ENCODE data around the gene EML6. TPM values are rescaled to one million over a fixed set of nuclear protein-coding genes. Genes with fewer than 3 reads are reported as not detected.

Gene EML6
- total RNA-seq, 1 donor from 2014 or later: 0.90 TPM

GRCh38 chr2:54768772-54769428 is 45.4 kb downstream of the EML6 start:
- no peak overlapping the region for H3K4me3 Mint-ChIP-seq (ENCODE audit: unreplicated experiment)
- DNase-seq (ENCODE audit: low spot score): no peak
- H3K4me1 Mint-ChIP-seq (ENCODE audit: unreplicated experiment): no peaks in the 10 kb centered on the region
- TF ChIP-seq CTCF (IDR thresholded peaks at IDR 0.05; ENCODE audit: unreplicated experiment): no peak
- H3K9me3 Mint-ChIP-seq (ENCODE audit: unreplicated experiment): no peaks in the 10 kb centered on the region
- H3K36me3 Mint-ChIP-seq (ENCODE audit: low read depth, unreplicated experiment): no peaks in the 10 kb centered on the region
- no peak overlapping the region for H3K27ac Mint-ChIP-seq (ENCODE audit: unreplicated experiment)
- H3K27me3 Mint-ChIP-seq (ENCODE audit: unreplicated experiment): no peaks in the 10 kb centered on the region

GRCh38 chr2:54770211-54770610 is 46.7 kb downstream of the EML6 start:
- no peaks in the 10 kb centered on the region for H3K9me3 Mint-ChIP-seq (ENCODE audit: unreplicated experiment)
- peaks cover under 1% of the 10 kb centered on the region for H3K27me3 Mint-ChIP-seq (ENCODE audit: unreplicated experiment)
- no peaks in the 10 kb centered on the region for H3K4me1 Mint-ChIP-seq (ENCODE audit: unreplicated experiment)
- H3K27ac Mint-ChIP-seq (ENCODE audit: unreplicated experiment): no peak overlapping the region
- DNase-seq (ENCODE audit: low spot score): no peak
- H3K36me3 Mint-ChIP-seq (ENCODE audit: low read depth, unreplicated experiment): peaks cover under 1% of the 10 kb centered on the region
- H3K4me3 Mint-ChIP-seq (ENCODE audit: unreplicated experiment): no peak overlapping the region
- TF ChIP-seq CTCF (IDR thresholded peaks at IDR 0.05; ENCODE audit: unreplicated experiment): no peak

- Mint-ChIP-seq H3K9me3 (ENCODE audit: unreplicated experiment) (no peaks in the 10 kb centered on the region), H3K36me3 (ENCODE audit: low read depth, unreplicated experiment) (peaks cover 3% of the 10 kb centered on the region), H3K27ac (ENCODE audit: unreplicated experiment) (no peak overlapping the region), H3K4me1 (ENCODE audit: unreplicated experiment) (no peaks in the 10 kb centered on the region), H3K27me3 (ENCODE audit: unreplicated experiment) (peaks cover 2% of the 10 kb centered on the region), H3K4me3 (ENCODE audit: unreplicated experiment) (no peak overlapping the region)
- TF ChIP-seq CTCF (IDR thresholded peaks at IDR 0.05; ENCODE audit: unreplicated experiment): no peak
- DNase-seq (ENCODE audit: low spot score): no peak
These were observed 47.2 kb downstream of the EML6 start for GRCh38 chr2:54770676-54771075.

- Mint-ChIP-seq H3K27me3 (ENCODE audit: unreplicated experiment) (peaks cover 2% of the 10 kb centered on the region), H3K9me3 (ENCODE audit: unreplicated experiment) (no peaks in the 10 kb centered on the region), H3K4me1 (ENCODE audit: unreplicated experiment) (no peaks in the 10 kb centered on the region)
These were observed 47.9 kb downstream of the EML6 start for GRCh38 chr2:54771166-54771885.

More at GRCh38 chr2:54771166-54771885, 47.9 kb downstream of the EML6 start:
- no peak for TF ChIP-seq CTCF (IDR thresholded peaks at IDR 0.05; ENCODE audit: unreplicated experiment)
- Mint-ChIP-seq H3K4me3 (ENCODE audit: unreplicated experiment) (no peak overlapping the region), H3K27ac (ENCODE audit: unreplicated experiment) (no peak overlapping the region), H3K36me3 (ENCODE audit: low read depth, unreplicated experiment) (peaks cover 3% of the 10 kb centered on the region)
- DNase-seq (ENCODE audit: low spot score): no peak
